H4 (cell line): Measurements from ENCODE around the gene BLOC1S3. TPM values are rescaled to one million over a fixed set of nuclear protein-coding genes. Genes with fewer than 3 reads are reported as not detected.

Source experiments
- DNase-seq: peaks from one replicate; pipeline ENCODE4 v3.0.0-alpha.2; 2015; ENCODE audit warnings: low spot score
- total RNA-seq: library from RNA; depleted of rRNA; stranded (reverse); fragments of >200 nt; shearing (Covaris generic); gene quantifications from 2 replicates; pipeline ENCODE4 v1.2.3, GENCODE V29; 2014

BLOC1S3 gene
- total RNA-seq, 1 experiment from 2014 or later: 2.1 TPM

GRCh38 chr19:45146251-45146650 lies 32.3 kb upstream of the BLOC1S3 start:
- DNase-seq: no peak

- no peak for DNase-seq
Observed at GRCh38 chr19:45146741-45147205, 31.8 kb upstream of the BLOC1S3 start.

- DNase-seq: no peak
Observed at GRCh38 chr19:45147835-45148676, 30.5 kb upstream of the BLOC1S3 start.

- DNase-seq: no peak
Observed at GRCh38 chr19:45149129-45149528, 29.5 kb upstream of the BLOC1S3 start.

GRCh38 chr19:45150180-45150579 lies 28.4 kb upstream of the BLOC1S3 start:
- no peak for DNase-seq

- no peak for DNase-seq
Observed at GRCh38 chr19:45150751-45151281, 27.8 kb upstream of the BLOC1S3 start.

- no peak for DNase-seq
Observed at GRCh38 chr19:45151320-45151719, 27.3 kb upstream of the BLOC1S3 start.

GRCh38 chr19:45151821-45152503 lies 26.6 kb upstream of the BLOC1S3 start:
- DNase-seq: no peak

GRCh38 chr19:45152504-45153338 lies 25.9 kb upstream of the BLOC1S3 start:
- DNase-seq: no peak

GRCh38 chr19:45153339-45154063 lies 25.1 kb upstream of the BLOC1S3 start:
- DNase-seq: no peak

- DNase-seq: peak; percentile 70
Observed at GRCh38 chr19:45154064-45154827, 24.3 kb upstream of the BLOC1S3 start.

GRCh38 chr19:45156011-45156630 lies 22.5 kb upstream of the BLOC1S3 start:
- no peak for DNase-seq

- no peak for DNase-seq
Observed at GRCh38 chr19:45156751-45157150, 21.8 kb upstream of the BLOC1S3 start.

GRCh38 chr19:45158503-45159209 lies 19.9 kb upstream of the BLOC1S3 start:
- DNase-seq: no peak

- DNase-seq: no peak
Observed at GRCh38 chr19:45159210-45159970, 19.2 kb upstream of the BLOC1S3 start.

- no peak for DNase-seq
Observed at GRCh38 chr19:45159971-45160324, 18.6 kb upstream of the BLOC1S3 start.

GRCh38 chr19:45160870-45161737 lies 17.5 kb upstream of the BLOC1S3 start, which contains the start of gene NKPD1:
NKPD1 (minus strand) TSS chr19:45160982; CDS start chr19:45160150, 832 bp downstream.
- DNase-seq: no peak
